ENCODE data around the gene DENND2D.

The DENND2D gene

DNA sequence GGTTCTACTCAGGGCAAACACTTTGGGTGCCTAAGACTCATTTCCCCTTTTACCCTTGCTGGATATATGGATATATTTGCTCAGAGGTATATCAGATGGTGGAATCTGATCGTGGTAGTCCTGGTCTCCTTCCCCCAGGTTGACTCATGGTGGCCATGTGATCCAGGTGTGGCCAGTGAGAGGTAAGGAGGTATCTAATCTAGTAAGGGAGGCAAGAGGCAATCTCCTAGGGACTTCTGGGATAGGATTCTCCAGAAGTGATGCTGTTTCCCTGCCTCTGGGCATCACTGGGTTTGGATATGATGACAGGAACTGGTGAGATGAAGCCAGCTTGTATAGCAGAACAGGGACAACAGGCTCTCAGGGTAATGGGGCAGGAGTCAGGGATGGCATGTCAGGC, 8.5 kb upstream of the DENND2D start:
- DNase-seq: no peak
- intact Hi-C loops (cut with DNase I): no loop called here

DNA sequence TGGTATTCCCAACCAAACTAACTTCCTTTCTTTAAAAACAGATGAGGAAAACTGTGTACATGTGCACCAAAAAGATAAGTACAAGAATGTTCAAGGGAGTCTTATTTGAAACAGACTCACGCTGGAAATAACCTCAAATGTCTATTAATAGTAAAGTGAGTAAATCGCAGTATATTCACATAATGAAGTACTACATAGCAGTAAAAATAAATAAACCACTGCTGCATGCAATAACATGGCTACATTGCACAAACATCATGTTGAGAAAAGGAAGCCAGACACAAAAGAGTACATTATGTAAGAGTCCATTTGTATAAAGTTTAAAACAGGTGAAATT, 5.2 kb upstream of the DENND2D start:
- intact Hi-C loops (cut with DNase I): no loop called here
- DNase-seq: no peak

DNA sequence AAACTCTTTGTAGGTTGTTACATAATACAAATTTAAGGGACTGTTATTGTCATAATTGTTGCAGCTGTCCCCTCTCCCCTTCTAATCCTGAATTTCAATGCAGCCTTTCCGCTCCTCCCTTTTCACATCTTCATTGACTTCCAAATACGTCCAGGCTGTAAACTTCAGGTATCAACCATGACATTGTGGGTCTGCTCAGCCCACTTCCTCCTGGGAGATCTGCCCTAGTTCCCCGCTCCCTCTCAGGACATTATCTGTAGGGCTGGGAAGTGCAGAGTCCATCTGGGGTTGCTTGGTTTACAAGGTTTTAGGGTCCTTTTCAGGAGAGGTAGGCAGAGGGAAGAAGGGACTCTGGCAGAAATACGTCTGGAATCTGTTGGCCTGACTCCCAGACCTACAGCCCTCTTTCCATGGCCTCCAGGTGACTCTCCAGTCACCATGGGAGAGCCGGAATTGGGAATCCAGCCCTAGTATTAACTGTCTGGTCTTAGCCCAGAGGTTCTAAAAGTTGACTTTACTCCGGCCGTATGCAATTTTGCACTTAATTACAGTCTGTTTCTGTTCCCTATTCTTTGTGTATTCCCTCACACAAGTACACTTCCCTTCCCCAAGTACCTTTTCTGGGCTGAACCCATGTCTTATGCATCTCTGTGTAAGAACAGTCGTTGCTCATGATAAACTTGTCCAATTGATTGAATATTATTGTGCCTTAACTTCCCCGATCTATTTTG, 4.7 kb upstream of the DENND2D start:
- intact Hi-C loops (cut with DNase I): no loop called here
- no peak for DNase-seq

DNA sequence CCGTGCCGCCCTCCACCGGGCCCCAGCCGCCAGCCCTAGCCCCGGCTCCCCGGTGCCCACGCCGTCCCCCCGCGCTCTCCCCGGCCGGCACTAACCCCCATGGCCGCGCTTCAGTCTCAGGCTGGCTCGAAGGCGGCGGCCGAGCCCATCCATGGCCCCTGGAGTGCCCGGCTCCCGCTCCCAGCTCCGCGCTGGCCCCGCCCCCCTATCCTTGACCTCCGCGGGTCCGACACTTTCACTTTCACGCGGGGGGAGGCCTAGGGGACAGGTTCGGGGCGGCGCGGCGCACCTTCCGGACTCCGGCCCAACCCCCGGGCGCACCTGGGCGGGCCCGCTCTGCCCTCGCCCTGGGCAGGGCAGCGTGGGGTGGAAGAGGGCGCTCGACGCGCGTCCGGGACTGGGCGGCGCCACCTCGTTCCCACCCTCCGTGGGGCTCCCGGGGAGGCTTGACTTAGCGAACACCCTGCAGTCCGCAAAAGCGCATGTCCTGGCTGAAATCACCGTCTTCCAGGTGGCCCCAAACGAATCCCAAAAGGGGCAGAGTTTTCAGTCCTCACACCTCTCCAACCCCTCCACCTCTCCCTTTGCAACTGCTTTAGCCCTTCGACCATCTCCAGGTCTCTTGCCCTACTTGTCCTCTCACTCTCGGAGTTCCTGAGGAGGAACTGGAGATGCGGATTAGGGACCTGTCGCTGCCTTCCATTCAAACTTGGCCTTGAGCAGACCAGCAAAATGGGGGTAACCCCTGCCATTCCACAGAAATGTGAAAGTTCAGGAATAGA, 3.9 kb upstream of the DENND2D start:
- intact Hi-C loops (cut with DNase I): no loop called here
- peak in 2 of 42 donors; percentile 32 to 33 for DNase-seq

DNA sequence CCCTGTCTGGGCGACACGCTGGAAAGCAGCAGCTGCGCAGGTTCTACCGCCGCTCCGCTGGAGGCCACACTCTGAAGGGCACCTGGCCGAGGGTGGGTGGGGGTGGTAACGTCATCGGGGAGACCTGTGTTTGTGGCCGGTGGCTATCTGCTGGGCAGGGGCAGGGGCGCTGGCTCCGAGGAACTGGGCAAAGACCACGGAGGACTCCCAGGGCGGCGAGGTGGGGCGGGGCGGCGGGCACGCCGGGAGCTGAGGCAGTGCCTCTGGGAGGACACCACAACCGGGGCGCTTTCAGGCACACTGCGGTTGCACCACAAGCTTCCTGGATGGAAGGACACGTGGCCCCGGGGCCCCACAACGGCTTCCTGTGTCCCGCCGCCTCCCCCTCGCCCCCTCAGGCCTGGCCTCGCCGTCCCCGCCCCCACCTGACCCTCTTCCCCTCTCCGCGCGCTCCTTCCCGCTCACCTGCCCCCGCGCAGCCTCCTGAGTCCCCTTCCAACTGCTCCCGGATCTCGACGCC, 3.3 kb upstream of the DENND2D start:
- DNase-seq: peak in 41 of 42 donors; percentile 27 to 79 (median 54)
- intact Hi-C loops (cut with DNase I): no loop called here

DNA sequence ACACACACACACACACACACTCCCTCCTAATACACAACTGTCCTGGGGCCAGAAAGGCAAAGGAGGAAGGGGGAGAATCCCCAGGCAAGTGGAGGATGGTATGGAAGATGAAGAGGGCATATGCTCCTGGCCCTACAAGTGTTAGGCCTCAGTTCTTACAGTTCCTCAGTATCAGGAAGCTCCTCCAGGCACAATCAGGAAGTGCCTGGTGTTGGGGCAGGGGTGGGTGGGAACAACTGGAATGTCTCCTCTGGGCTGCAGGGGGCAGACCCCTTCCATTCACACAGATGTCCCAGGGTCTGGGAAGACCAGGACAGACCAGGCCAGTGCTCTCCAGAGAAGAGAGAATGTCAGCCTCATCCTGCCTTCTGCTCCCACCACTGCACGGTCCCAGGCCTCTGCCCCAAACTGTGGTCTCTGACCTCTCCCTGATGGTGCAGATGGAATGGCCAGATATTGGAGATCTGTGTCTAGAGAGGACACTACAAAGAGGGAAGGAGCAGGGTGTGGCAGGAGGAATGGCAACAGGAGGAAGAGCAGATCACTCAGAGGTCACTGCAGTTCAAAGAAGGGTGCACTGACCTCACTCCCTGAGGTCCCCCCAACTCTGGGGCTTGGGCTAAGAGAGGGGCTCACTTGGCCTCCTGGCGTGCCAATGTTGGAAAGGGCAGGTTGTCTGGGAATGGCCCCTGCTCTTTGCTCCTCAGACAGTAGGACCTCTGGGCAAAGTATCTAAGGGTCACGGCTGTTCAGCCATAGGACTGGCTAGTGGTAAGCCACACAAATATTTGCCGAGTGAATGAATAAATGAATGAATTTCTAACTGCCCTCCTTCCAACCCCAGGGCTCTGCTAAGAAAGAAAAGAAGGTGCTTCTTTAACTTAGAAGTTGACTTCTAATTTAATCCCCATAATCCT, 2.5 kb upstream of the DENND2D start:
- intact Hi-C loops (cut with DNase I): no loop called here
- DNase-seq: no peak

DNA sequence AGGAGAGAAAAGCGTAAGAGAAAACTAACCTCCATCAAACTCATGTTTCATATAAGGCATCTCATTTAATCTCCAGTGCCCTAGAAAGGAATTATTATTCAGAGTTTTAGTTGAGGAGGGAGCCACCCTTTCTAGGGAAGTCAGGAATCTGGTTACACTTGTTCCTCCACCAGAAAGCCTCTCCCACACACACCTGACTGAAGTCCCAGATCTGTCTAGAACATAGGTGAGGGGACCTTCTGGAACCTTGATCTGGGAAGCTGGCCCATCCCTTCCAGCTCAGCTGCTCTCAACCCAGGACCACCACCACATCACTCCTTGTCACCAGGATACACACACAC, 1.9 kb upstream of the DENND2D start:
- intact Hi-C loops (cut with DNase I): no loop called here
- DNase-seq: no peak

DNA sequence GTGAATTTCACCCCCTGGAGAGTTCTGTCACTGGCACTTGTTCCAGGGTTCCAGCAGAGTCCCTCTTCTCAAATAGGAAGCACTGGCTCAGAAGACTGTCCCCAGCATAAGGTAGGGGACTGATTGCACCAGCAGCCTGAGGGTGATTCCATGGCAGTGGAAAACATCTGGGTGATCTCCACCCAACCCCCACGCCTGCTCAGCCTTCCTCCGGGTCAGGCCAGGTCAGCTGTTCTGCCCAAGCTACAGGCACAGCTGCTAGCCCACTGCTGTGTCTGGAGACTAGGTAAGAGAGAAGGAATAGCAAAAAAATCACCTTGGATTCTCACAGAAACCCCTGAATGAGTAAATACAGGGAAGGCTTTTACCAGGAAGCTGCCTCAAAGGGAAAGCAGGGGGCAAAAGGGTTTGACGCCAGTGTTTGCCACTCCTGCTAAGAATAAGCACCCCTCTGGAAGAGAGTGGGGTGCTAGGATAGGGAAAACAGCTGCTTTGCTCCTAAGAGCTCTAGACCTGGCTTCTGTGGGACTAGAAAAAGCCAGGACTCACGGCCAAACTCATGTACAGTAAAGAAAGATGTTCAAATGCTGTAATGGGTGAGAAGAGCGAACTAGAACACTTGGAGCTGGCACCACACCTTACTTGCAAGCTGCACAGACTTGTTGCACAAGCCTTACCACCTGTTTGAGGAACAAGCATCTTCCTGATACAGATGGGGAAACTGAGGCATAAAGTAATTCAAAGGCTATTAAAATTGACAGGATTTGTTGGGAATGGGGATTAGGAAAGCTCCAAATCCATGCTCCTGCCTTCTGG, 1.0 kb upstream of the DENND2D start:
- DNase-seq: no peak
- intact Hi-C loops (cut with DNase I): no loop called here

DNA sequence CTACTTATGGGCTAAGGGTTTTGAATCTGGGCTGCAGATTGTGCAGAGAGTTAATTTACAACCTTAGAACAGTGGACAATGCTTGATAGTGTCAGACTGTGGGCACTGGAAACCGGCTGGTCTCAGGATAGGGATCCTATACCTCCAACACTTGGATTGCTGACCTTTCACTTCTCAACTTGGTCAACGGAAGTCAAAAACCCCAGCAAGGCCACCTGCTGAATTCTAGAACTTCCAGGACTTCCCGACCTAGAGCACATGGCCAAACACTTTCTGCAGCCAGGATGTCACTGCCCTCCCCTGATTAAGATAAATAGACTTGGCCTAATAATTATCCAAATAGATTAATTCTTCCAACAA, 336 bp upstream of the DENND2D start:
- DNase-seq: no peak
- intact Hi-C loops (cut with DNase I): no loop called here

DNA sequence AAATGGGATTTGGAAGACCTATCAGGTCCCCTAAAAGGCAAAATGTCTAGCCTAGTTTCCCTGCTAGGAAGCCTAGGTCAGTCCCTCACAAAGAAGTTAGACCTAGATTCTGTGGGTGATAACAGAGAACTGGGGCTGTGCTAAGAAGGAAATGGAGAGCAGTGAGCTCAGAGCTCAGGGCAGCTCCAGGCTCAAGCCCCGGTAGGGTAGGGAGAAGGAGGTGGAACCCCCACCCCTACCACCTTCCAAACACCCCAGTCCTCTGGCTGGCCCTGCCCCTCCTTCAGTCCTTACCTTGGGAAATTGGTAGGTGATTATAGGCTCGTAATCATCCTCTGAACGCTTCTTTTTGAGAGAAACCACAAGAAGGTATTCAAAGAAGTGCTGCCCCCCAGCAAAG, 1.1 kb downstream of the DENND2D start:
- intact Hi-C loops (cut with DNase I): no loop called here
- no peak for DNase-seq

DNA sequence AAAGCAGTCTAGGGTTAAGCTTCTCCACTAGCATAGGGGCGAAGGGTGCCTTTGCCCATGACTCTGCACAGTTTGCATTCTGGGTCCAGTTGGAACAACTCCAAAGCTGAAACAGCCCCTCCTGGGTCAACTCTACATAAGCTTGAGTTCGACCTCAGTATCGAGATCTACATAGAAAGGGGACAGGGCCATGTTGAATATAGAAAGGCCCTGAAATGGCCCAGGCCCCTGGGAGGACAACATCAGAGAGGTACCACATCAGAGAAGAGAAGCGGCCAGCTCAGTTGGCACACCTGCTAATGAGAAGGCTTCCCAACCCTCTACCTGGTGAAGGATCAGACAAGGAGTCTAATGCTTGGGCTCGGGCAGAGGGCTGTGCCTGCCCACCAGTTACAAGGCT, 1.6 kb downstream of the DENND2D start:
- intact Hi-C loops (cut with DNase I): no loop called here
- no peak for DNase-seq

DNA sequence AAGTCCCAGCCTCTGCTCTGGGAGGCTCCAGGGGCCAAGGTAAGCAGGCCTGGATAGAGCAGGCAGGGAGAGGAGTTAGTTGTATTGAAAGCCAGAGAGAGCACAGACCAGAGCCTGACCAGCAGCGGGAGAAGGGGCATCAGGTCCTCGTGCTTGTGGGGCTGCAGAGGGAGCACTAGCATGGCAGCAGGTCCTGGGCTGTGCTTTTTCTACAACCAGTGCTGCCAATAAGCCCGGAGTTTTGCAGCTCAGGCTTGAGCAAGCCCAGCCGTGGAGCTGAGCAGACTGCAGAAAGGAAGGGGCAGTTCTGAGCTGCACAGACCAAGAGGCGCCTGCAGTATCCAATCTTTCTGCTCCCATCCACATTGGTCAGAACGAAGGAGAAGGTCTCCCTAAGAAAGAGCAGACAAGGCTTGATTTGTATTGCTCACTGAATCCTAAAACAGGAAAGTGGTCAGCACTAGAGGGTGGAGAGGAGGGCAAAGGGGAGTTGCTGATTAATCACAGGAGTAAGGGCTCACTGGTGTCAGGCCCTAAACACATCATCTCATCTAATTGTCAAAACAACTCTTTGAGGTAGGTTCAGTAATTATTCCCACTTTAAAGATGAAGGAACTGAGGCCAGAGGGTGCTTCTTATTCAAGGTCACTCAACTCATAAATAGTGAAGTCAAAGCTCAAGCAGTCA, 2.7 kb downstream of the DENND2D start:
- intact Hi-C loops (cut with DNase I): no loop called here
- peak in 1 of 42 donors; percentile 33 for DNase-seq

DNA sequence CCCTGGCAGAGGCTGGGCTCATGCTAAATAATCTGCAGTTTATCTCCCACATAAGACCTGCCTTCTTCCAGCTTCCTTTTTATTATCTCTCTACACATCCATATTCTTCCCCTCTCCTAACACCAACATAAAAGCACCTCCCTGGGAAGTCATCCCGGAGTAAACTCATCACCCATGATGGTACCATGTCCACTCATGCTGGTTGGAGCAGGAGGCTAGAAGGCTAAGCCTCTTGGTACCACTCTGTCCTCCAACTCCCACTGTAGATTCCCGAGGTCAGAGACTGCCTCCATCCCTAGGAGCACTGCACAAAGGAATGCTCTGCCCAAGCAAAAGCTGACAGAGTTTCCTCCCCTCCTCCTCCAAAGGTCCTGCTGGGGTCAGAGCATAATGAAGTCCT, 4.2 kb downstream of the DENND2D start:
- no peak for DNase-seq
- intact Hi-C loops (cut with DNase I): no loop called here

DNA sequence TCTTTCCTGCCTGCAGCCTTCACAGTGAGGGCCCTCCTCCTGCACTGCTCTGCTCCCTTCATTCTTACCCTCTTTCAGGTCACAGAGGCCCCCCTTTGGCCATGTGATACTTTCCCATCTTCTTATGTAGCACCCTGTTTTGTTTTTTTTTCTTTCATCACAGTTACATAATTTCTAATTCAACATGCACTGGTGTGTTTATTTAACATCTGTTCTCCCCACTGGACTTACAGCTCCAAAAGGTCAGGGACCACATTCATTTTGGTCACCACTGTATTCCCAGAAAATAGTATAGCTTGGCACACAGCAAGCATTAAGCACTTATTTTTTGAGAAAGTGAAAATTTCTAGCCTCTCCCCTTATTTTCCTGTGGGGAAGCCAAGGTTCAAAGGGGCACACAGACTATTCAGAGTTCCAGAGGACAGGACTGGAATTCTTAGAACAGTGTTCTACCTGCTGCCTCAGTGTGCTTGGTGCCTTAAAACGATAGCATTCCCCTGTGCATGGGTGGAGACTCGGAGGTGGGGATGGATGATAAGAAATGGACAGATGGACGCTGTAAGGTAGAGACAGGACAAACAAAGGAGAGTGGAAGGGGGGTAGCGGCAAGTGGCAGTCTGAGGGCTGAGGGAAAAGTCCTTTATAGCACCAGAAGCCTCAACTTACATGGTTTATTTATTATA, 5.3 kb downstream of the DENND2D start:
- DNase-seq: no peak
- intact Hi-C loops (cut with DNase I): no loop called here

DNA sequence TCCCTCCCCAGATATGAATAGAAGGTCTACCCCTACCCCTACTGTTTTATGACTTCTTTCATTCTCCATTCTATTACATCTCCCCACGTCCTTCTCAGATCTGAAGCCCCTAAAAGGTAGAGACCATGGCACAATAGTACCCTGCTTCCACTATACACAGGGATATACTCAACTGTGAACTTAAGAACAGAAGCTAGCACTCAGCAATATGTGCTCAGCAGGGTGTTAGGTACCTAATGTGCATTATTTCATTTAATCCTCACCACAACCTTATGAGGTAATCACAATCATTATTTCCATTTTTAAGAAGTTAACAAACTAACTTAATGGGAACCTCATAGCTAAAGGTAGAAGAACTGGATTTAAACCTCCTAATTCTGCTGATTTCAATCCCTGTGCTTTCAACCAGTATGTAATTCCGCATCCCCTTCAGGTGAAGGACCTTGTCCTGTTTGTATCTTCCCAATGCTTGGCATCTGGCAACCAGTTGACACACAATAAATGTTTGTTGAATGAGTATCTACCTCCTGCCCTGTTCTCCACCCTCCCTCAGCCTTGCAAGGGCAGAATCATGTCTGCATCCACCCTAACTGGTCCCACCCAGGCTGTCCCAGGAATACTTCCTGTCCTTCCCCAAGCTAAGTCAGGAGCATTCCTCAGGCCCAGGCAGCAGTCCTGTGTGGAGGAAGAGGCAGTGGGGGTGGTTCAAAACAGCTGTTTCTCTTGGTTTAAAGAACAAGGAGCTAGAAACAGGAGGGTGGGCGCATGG, 6.5 kb downstream of the DENND2D start:
- DNase-seq: no peak
- intact Hi-C loops (cut with DNase I): no loop called here

DNA sequence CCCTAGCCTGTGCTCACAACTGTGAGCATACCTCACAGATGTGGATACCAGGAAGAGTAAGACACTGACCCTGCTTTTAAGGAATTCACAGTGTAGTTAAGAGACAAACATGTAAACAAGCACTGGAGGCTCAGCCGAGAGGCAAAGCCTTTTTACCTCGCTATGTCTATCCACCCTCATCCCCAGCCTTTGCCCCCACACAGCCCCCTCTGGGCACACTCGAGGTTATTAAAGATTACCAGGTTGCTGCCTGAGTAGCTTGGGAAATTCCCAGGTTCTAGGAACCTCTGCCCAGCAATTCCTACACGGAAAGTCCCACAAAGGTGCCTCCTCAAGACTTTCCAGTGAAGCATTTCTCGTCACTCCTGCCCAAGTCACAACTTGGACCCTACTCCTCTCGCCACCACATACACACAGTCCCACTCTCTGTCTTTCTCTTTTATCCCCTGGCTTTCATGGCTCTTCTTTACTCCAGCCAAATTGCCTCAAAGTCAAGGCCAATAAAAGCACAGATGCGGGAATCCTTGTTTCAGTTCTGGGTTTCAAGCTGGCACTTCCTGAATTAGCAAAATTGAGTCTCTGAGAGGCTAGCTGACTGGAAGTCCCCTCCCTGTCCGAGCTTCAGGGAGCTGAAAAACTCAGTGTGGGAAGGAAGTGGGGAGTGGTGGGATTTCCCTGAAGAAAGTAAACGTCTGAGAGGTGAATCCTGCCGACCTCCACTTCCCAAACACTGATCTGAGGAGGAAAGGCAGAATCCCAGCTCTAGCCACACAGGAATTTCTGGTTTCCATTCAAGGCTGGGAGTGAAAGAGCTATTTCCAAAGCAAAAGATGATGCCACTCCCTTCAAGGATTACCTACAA, 7.6 kb downstream of the DENND2D start:
- peak in 12 of 42 donors; percentile 18 to 73 (median 30) for DNase-seq
- intact Hi-C loops (cut with DNase I): no loop called here
